MM.1S (cell line): ENCODE measurements around the gene MAML3.

Experiments
- CTCF ChIP-seq: fragments of 300-600 bp; sonication (generic); IDR thresholded peaks from 2 replicates; pipeline ENCODE4 v1.5.1; 2016; ENCODE audit warnings: antibody characterized with exemption, low read length, mixed read lengths
- EZH2 ChIP-seq: fragments of 300-600 bp; sonication (generic); optimal IDR thresholded peaks from 2 replicates; pipeline ENCODE3; 2017; ENCODE audit warnings: low read depth, mild to moderate bottlenecking, antibody characterized with exemption, low read length, mixed read lengths

GRCh38 chr4:140130677-140131076, 23.3 kb downstream of the MAML3 start:
- TF ChIP-seq CTCF: no peak
- no peak for TF ChIP-seq EZH2
